Measurements from ENCODE around the gene C1R.

DNA sequence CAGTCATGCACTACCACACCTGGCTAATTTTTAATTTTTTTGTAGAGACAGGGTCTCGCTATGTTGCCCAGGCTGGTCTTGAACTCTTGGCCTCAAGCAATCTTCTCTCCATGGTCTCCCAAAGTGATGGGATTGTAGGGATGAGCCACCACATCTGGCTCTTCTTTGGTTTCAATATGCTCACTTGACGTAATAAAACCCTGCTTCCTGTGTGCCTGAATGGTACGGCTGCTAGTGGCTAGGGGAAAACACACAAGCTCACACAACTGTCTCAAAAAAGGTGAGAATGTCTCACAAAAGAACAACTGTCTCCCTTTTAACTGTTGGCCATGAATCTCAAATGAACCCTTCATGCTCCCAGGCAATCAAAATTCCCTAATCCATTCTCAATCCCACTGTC lies 16.7 kb downstream of the C1R start:
- TF ChIP-seq, protein P1, sequence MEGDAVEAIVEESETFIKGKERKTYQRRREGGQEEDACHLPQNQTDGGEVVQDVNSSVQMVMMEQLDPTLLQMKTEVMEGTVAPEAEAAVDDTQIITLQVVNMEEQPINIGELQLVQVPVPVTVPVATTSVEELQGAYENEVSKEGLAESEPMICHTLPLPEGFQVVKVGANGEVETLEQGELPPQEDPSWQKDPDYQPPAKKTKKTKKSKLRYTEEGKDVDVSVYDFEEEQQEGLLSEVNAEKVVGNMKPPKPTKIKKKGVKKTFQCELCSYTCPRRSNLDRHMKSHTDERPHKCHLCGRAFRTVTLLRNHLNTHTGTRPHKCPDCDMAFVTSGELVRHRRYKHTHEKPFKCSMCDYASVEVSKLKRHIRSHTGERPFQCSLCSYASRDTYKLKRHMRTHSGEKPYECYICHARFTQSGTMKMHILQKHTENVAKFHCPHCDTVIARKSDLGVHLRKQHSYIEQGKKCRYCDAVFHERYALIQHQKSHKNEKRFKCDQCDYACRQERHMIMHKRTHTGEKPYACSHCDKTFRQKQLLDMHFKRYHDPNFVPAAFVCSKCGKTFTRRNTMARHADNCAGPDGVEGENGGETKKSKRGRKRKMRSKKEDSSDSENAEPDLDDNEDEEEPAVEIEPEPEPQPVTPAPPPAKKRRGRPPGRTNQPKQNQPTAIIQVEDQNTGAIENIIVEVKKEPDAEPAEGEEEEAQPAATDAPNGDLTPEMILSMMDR (conservative IDR thresholded peaks at IDR 0.05; ENCODE audit: low read length): no peak
- no peak for TF ChIP-seq EZH2phosphoT487 (IDR thresholded peaks at IDR 0.05; ENCODE audit: borderline replicate concordance)
